A204.1 (cell line): ENCODE measurements around the gene DCLRE1A.
"Not testable (repeated sequence)": the region's sequence is repeated elsewhere in the genome, so short reads cannot be mapped to it uniquely, and the experiment has no call there.

Experiments used
- FAIRE-seq: peaks from 2 replicates; lab custom pipeline; 2012; peaks lifted over from hg19 to GRCh38; lab: Jason Lieb, UNC

Gene DCLRE1A

DNA sequence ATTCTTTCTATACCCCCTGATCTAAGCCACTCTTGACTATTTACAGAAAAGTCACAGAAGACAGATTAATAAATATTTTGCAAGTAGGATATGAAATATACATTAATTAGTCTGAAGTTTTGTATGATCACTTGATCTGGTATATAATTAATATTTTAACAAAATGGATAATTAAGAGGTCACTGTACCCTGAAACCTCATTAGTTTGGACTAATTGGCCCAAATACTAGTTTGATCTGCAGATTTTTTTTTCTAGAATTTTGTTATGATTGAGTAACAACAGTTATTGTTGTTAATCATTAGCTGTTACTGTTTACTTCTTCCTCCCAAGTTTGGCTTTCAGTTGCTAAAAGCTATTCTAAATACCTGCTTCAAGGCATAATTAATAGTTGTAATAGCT is 3.3 kb upstream of the DCLRE1A start:
- FAIRE-seq, result no peak

GRCh38 chr10:113856563-113856962 is 2.7 kb upstream of the DCLRE1A start:
- no peak for FAIRE-seq

GRCh38 chr10:113854761-113855588 is 1.1 kb upstream of the DCLRE1A start:
- no peak for FAIRE-seq

- FAIRE-seq, result no peak
Measured at GRCh38 chr10:113853578-113854012, 287 bp downstream of the DCLRE1A start.

DNA sequence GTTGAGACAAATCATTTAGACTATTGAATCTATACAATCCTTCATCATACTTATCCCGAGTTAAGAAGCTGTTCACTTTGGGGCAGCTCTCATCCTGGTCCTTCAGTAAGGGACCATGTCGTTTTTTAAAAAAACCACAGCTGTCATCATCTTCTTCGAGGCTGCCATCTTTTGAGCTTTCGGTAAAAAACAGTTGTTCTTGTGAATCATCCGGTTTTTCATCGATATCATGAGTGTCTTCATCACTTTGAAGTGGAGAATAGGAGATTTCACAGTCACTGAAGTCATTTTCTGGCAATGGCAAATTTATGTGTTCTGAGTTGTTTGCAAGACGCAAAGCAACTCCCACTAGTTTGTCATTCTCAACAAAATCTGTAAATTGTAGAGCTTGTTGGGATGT is 3.9 kb downstream of the DCLRE1A start:
- no peak for FAIRE-seq

- FAIRE-seq, result no peak
Measured at GRCh38 chr10:113849140-113849803, 4.6 kb downstream of the DCLRE1A start.

- no peak for FAIRE-seq
Measured at GRCh38 chr10:113846036-113846435, 7.8 kb downstream of the DCLRE1A start.

DNA sequence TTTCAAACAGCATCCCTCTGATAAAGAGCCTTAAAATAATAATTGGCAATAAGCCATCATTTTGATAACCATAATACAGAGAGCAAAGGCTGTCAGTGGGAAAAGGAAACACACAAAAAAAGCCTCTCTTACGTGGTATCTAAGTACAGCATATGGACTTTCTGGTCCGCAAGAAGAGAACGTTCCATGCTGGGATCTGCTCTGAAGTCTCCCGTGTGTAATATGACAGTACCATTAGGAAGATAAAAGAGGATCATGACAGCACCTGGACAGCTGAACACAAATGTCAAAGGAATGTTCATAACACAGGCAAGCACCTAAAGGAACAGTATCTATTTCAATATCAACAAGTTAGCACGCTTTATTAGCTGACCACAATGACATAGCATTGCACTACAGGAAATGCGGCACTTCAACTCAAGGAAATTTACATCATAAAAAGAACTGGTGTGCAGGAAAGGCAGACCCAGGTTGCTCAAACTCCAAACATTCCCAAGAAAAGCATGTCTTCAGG is 9.9 kb downstream of the DCLRE1A start:
- no peak for FAIRE-seq

DNA sequence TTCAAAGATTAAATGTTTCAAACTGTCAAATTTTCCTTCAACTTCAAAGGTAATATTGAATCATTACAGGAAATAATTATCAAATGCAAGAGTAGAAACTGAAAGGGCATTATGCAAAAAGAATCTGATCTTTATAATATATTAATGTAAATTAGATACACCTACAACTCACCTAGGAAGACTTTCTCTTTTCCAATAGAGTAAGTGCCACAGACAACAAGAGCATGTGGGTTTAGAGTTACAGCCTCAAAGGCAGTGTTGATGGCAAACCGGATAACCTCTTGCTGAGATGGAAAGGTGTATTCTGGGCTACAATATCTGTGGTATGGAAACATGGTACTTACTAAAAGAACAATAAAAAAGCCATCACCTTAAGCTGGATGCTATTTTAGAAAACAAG is 11.7 kb downstream of the DCLRE1A start:
- no peak for FAIRE-seq

DNA sequence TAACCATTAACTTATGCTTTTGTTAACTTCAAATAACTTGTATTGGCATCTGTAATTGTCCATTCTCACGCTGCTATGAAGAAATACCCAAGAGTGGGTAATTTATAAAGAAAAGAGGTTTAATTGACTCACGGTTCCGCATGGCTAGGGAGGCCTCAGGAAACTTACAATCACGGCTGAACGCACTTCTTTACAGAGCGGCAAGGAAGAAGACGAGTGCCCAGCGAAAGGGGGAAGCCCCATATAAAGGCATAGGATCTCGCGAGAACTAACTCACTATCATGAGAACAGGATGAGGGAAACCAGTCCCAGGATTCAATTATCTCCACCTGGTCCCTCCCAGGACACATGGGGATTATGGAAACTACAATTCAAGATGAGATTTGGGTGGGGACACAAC is 25.3 kb downstream of the DCLRE1A start:
- not testable (repeated sequence) for FAIRE-seq

- FAIRE-seq, result no peak
Measured at GRCh38 chr10:113825791-113826190, 28.1 kb downstream of the DCLRE1A start.

DNA sequence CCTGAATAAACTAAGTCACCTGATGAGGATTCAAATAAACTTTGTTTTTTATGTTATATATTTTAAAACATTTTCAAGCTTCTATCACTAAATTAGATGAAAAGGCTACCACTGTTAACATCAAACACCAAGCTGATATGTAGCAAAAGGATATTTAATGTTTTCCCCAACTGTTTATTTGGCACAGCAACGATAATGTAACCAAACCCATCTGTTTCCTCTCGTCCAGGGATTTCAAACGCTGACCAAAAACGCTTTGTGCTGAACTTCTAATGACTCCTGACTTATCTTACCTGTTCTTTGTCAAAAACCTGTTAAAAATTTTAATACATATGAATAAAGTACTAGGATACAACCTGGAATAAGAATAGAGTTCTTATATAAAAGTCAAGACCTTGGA is 30.5 kb downstream of the DCLRE1A start:
- no peak for FAIRE-seq

GRCh38 chr10:113822174-113822573 is 31.7 kb downstream of the DCLRE1A start:
- no peak for FAIRE-seq

- FAIRE-seq, result not testable (repeated sequence)
Measured at GRCh38 chr10:113821306-113821705, 32.6 kb downstream of the DCLRE1A start.

GRCh38 chr10:113820507-113820906 is 33.4 kb downstream of the DCLRE1A start:
- no peak for FAIRE-seq

DNA sequence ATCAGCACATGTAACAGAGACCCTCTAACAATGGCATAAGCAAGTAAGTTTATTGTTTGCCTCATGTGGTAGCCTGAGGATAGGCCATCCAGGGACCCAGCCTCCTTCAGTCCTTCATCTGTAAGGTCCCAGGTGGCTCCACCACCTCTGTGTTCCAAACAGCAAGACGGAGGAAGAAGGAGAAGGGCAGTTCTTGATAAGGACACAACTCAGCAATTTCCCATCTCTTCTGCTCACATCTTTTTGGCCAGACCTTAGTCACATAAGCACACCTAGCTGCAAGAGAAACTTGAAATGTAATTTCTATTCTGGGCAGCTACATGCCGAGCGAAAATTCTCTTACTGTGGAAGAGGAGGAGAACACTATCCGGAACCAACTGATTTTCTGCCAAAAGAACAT is 33.9 kb downstream of the DCLRE1A start:
- no peak for FAIRE-seq

- FAIRE-seq, result not testable (repeated sequence)
Measured at GRCh38 chr10:113814700-113815099, 39.2 kb downstream of the DCLRE1A start.

DNA sequence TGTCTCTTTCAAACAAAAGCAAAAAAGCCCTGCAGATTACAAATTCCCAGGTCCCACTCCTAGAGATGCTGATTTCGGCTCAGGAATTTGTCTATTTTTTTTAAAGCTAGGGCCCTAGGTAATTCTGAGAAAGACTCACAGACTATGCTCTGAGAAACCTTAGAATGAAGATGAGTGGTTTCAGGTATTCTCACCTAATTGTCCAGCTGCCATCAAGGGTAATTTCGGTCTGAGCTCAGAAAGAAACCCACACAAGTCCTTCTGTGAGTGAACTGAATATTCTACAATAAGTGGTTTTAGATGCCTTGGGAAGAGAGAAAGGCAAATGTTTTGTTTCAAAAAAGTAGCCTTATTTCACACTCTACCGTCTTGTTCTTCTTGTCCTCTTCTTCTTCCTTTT is 45.7 kb downstream of the DCLRE1A start:
- no peak for FAIRE-seq

DNA sequence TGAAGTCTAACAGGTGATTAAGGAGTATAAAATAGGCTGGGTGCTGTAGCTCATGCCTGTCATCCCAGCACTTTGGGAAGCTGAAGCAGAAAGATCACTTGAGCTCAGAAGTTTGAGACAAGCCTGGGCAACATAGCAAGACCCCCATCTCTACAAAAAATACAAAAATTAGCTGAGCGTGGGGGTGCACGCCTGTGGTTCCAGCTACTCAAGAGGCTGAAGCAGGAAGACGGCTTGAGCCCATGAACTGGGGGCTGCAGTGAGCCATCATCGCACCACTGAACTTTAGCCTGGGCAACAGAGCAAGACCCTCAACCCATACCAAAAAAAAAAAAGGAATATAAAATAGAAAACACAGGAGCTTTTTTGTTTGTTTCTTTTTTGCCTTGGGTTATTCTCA is 47.4 kb downstream of the DCLRE1A start:
- no peak for FAIRE-seq

DNA sequence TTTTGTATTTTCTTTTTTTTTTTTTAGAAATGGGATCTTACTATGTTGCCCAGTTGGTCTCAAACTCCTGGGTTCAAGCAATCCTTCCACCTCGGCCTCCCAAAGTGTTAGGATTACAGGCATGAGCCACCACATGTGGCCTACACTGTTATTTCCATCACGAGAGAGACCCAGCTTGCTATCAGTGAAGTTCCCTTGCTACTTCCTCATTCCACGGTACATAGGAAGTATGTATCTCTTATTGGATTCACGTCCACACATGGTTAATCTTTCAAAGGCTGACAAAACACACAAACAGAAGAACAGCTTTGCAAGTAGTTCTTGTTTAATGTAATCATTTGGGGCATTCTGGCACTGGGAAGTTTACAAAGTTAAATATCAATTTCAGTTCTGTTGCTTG is 50.9 kb downstream of the DCLRE1A start:
- FAIRE-seq, result no peak

GRCh38 chr10:113801569-113801968 is 52.3 kb downstream of the DCLRE1A start:
- no peak for FAIRE-seq

GRCh38 chr10:113791691-113792090 is 62.2 kb downstream of the DCLRE1A start:
- no peak for FAIRE-seq

- no peak for FAIRE-seq
Measured at GRCh38 chr10:113788604-113789083, 65.2 kb downstream of the DCLRE1A start.
